A172 (cell line): ENCODE results near the gene EYA4. TPM values are rescaled to one million over a fixed set of nuclear protein-coding genes. Genes with fewer than 3 reads are reported as not detected.
"Not testable (repeated sequence)": the region's sequence is repeated elsewhere in the genome, so short reads cannot be mapped to it uniquely, and the experiment has no call there.

Experiments
- DNase-seq: peaks from one replicate; pipeline ENCODE4 v3.0.0-alpha.2; 2015; ENCODE audit warnings: low spot score
- total RNA-seq: library from RNA; depleted of rRNA; stranded (reverse); fragments of >200 nt; shearing (Covaris generic); gene quantifications from 2 replicates; pipeline ENCODE4 v1.2.3, GENCODE V29; 2014

Gene EYA4
- total RNA-seq, 1 experiment from 2014 or later, result not detected

DNA sequence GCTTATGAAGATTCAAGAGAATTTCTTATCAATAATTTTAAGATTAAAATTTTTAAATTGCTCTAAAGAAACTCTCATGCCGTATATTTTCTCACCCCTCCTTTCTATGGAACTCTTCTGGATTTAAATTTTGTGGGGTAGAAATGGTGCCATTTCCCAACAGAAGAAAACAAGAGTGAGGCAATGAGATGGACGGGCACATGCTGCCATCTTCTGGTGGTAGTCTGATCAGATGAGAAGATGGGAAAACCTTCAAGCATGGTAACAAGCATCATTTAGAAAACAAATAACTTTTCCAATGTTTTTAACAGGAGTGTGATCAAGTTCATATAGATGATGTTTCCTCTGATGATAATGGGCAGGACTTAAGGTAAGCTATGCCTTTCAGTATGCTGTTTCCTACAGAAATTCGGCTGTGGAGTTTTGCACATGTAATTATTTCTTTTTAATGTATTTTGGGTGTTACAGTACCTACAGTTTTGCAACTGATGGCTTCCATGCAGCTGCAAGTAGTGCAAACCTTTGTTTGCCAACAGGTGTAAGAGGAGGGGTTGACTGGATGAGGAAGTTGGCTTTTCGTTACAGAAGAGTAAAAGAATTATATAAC lies 271.4 kb downstream of the EYA4 start:
- DNase-seq, result peak; percentile 53

DNA sequence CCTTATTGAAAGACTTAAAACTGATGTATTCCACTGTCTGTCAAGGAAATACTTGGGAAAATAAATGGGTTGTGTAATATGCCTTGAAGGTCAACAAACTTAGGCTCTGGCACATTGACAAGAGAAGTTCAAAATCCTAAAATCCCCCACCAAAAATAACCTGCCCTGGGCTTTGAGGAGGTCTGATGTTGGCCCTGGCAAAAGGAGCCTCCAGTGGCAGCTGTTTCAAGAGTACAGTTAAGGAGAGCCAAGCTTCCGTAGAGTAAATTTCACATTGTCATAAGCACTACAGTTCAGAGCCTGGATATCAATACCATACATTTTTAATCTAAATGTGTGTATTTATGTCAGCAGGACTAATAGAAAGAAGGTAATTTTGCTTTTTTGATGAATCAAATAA lies 282.7 kb downstream of the EYA4 start:
- no peak for DNase-seq

DNA sequence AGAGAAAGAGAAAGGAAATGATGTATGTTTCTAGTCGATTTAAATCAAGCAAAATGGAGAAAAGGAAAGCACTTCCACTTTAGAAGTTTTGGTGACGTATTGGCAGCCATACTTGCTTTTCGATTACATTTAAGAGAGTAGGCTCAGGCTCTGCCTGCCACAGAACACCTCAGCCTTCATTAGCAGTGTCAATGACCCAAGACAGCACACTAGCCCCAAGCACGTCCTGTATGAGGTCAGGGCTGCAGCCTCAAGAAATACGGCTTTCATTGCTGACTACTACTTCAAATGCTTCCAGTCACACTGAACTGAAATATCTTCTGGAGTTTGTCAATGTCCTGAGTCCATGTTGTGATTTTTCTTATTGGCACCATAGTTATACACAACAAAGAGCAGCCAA lies 285.3 kb downstream of the EYA4 start:
- DNase-seq, result no peak

DNA sequence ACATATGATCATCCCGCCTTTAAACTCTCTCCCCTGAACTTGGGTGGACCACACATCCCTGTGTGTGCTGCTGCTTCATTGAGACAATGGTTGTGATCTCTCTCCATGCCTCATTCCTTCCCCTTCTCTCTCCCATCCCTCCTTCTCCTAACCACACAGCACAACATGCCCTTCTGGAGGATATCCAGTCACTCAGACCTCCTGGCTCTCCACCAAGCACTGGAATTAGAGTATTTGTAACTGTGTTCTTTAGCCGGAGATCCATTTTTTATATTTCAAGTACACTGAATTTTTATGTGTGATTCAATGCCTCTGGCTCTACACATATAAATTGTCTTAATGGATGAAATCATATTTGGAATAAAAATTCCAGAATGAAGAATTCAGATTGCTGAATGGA lies 287.4 kb downstream of the EYA4 start:
- no peak for DNase-seq

DNA sequence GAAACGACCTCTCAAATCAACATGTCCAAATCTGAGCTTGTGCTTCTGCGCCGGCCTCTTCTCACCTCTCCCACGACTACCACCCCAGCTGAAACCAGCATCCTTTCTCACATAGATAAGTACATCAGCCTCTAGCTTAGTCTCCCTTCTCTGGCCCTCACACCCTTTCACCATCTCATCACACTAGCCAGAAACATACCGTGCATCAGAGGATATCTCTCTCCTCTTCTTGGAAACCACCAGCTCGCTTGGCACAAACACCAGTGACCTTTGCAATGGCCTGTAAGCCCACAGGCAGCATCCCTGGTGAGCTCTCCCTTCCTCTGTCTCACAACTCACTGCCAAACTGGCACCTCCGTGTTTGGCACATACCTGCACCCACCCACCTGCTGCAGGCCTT lies 291.8 kb downstream of the EYA4 start:
- DNase-seq, result no peak

DNA sequence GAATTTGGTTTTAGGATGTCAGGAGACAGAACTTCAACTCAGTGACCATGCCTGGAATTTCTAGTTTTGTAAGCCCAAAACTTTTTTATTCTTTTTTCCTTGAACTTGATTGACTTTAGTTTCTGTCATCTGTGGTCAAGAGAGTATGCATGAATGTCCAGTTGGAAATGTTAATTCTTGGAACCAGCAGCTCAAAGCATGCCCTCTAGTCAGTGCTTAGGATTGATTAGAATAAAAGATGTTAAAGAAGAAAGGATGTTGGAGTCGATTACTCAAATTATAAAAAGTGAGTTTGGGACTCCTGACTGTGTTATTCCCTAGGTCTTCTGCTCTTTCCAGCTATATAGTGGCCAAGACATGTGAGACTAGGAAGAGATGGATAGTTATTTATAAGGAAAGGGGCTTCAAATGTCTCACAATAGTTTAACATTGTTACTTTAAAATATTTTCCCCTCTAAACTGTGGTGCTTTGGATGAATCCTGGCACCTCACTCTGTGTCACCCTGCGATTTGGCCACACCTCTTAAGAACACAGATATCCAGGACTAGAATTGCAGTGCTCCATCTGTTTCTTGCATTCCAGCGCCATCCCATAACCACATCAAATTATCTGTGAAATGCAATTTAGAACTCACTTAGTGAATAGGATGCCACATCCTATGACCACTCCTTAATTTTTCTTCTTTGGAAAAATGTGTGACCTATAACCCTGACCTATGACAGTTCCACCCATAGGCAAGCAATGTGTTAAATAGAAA lies 298.5 kb downstream of the EYA4 start:
- DNase-seq, result no peak

DNA sequence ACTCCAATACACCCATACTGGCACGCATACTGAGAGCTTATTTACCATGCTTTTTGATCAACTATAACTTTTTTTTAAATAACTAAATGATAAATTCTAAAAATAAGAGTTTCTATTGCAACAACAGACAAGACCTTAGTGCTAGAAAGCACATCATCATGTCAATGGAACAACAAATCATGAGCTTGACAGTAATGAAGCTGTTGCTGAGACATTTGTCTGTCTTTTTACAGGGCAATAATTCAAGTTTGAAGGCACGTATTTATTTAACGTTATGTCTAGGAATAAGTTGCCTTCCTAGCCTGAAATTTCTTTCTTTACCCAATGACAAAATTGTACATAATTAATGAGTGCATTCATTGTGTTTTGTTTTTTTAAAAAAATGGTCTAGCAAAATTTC lies 299.2 kb downstream of the EYA4 start:
- DNase-seq, result no peak

DNA sequence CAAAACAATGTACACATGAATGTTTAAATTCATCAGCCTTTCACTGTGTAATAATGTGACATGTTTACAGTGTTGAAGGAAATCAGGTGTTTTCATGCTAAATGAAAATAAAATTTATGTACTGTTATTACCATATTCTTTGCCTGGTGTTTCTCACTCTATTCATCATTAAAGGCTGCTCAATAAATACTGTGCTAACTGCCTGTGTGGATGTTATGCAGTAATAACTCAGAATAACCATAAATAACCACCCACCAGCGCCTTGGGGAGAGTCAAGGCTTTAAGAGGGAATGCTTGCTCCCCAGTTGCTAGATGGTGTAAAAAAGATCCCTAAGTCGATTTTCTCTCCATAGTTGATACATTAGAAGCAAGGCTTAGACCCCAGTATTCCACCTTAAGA lies 299.9 kb downstream of the EYA4 start:
- DNase-seq, result no peak

DNA sequence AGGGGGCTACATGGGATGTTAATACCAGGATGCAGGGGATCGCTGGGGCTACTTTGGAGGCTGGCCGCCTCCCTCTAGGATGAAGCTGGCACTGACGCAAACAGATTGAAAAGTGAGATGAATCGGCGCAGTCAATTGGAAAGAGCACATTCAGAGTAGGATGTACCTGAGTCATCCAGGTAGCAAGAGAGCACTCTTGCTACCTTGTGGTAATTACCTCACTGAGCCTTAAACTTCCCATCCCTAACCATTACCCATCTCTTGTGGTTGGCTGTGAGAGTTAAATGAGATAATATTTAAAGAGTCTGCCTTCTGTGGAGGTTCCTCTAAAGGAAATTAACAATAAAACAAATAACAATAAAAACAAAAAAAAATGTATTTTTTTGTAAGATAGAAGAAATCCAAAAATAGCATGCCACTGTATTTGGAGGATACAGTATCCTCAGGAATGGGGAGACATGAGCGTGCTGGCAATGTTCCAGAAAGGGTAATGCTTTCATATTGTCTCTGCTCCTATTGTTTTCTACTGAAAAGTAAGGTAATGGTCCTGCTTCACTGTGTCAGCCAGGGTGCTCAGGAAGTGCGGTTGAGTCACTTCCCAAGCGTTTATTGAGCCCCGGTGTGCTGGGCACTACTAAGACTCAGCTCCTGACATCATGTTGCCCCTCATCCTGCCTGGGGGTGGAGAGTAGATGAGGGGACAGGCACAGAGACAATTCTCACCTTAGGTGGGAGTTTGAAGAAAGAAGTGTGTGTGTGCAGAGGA lies 301.1 kb downstream of the EYA4 start:
- no peak for DNase-seq

DNA sequence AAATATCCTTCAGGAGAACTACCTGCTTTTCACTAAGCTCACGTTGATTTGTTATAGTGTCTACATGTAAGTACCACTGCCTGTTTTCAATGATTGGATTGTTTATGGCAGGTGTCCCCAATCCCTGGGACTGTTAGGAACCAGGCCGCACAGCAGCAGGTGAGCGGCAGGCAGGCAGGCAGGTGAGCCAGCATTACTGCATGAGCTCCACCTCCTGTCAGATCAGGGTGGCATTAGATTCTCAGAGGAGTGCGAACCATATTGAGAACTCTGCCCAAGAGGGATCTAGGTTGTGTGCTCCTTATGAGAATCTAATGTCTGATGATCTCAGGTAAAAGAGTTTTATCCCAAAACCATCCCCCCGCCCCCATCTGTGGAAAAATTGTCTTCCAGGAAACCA lies 303.3 kb downstream of the EYA4 start:
- DNase-seq, result no peak

DNA sequence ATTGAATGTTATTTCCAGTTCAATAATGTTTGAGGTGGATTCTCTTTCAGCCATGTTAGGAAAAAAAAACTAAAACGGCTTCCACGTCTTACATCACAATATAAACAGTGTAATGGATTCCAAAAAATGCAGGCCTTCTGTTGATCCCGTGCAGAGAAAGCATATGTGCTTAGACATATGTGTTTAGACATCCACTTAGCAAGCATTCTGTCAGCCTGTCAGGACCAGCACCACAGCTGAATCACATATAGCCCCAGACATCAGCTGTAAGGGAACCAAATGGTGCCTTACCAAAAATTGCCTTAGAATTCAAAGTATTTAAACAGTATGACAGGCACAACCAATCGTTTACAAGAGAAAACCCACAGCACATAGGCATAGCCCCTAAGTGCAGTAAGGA lies 304.9 kb downstream of the EYA4 start:
- no peak for DNase-seq

DNA sequence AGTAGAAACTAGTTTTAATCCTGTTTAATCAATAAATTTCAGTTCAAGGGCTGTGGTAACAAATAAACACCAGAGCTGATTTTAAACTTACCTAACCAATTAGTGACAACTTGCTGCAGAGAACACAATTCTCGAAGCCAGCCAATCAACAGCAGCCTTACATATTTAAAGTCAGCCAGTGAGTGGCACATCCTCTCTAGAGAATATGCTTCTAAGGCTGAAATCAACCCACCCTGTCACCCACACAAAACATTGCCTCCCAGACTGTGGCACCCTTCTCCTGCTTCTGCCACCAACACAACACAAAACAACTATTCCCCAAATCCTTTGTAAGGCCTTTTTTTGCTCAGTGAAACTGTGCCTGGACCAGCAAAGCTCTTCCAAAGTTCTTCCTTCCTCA lies 306.0 kb downstream of the EYA4 start:
- no peak for DNase-seq

DNA sequence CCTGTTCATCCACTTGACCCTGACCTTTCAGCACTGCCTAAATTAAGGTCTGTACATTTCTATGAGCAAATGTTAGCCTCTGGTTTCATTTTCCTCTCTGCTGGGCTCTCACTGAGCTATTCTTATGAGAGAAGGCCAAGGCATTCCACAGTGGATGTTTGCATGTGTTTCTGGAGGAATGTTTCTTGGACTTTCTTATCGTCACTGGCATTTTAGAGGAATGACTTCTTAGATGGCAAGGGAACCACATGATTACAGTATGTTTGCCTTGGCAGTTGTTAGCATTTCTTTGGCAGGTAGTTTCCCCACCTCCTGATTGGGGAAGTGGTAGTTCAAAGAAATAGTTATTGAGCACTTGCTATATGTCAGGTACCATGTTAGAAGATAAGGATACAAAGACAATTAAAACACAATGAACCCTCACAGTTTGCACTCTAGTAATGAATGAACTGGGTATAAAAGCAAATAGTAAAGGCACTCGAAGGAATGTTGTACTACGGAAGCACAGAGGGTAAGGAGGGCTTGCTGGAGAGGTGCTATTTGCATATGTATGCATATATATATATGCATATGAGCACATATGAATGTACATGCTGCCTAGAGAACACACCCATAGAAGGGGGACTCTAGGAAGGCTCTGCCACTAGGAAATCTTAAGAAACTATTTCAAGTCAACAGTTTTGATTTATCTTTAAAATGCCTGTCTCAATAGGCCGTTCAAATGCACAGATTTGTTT lies 307.4 kb downstream of the EYA4 start:
- peak; percentile 22 for DNase-seq

DNA sequence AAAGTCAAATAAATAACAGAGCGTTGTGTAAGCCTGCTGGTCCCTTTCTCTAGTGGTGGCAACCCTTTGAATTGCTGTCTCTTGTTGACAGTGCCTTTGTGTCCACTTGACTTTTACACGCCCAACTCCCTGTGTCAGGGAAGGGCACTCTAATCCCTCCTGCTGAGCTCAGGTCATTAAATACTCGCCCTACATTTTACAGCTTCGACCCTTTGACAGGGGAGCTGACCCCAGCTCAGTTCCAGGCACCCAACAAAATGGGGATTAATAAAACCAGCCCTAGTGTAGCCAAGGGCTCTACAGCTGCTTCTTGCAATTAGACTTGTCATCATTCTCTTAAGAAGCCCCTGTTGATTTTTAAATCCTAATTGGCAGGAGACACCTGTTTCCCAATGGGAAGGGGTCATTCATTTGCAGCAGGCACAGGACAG lies 308.2 kb downstream of the EYA4 start:
- no peak for DNase-seq

DNA sequence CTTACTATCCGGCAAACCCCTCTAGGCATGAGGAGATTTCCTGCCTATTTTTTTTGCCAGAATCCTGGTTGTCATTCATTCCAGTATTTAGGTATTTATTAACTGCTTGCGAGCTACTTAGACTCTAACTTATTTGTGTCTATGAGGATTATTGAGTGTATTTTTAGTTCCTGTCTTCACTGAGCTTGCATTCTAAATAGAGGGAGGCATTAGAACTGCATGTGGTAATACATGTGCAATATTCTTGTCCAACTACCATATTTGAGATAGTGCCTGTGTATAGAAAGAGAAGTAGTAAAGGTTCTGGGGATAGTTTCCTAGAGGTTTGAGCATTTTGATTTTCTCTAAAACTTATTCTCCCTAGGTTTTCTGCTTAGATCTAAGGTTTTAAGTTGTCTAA lies 308.9 kb downstream of the EYA4 start:
- DNase-seq, result no peak

DNA sequence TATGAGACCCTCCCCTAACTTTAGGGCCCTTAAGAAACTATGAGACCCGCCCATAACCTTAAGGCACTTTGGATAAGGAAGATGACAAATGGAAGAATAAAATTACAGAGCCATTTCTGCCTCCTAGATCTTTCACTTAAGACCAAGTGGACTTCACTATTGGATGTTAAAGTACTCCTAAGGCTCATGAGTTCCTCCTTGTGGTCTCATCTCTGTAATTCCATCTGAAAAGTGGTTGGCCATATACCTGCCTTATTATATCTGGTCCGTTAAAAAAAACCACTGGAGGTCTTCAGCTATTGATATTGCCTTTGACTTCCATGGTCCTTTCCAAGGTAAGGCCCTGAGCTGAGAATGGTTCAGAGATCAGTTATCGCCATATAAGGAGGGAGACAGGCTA lies 310.3 kb downstream of the EYA4 start:
- DNase-seq, result no peak

DNA sequence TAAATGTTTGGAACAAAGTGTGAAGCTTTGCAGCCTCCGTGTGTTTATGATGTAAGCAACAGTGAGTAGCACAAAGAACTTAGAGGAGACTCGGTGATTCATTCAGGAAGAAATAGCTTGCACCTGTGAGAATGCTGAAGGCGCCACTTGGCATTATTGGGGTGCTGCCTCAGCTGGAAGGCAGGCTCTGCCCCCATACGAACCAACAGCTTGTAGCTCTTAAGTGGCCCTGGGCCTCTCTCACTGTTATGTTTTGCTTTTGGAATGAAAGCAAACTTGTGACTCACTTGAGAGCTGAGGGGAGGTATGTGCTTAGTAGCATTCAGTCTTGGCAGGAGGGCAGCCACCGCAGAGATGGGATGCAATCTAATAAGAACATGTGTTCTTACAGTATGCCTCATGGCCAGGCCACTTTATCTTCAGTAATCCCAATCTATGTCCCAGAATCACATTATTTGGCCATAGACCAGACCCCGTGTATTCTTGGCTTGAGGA lies 310.7 kb downstream of the EYA4 start:
- DNase-seq, result peak; percentile 85

DNA sequence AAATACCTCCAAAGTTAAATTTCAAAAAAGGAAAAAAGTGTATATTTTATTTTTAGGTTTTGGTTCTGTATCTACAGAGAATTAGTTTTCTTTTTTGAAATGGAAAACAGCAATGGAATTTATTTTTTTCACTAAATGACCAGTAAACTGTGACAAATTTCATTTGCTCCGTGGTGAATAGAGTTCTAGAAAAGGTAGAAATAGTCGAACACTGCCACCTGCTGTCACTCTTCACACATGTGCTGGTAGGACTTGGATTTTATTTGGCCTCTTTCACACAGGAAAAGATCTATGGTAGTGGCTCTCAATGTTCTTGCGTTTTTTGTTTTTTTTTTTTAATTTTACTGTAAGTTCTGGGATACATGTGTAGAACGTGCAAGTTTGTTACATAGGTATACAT lies 312.5 kb downstream of the EYA4 start:
- peak; percentile 66 for DNase-seq

DNA sequence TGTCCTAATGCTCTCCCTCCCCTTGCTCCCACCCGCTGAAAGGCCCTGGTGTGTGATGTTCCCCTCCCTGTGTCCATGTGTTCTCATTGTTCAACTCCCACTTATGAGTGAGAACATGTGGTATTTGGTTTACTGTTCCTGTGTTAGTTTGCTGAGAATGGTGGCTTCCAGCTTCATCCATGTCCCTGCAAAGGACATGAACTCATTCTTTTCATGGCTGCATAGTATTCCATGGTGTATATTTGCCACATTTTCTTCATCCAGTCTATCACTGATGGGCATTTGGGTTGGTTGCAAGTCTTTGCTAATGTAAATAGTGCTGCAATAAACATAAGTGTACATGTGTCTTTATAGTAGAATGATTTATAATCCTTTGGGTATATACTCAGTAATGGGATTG lies 313.0 kb downstream of the EYA4 start:
- not testable (repeated sequence) for DNase-seq

DNA sequence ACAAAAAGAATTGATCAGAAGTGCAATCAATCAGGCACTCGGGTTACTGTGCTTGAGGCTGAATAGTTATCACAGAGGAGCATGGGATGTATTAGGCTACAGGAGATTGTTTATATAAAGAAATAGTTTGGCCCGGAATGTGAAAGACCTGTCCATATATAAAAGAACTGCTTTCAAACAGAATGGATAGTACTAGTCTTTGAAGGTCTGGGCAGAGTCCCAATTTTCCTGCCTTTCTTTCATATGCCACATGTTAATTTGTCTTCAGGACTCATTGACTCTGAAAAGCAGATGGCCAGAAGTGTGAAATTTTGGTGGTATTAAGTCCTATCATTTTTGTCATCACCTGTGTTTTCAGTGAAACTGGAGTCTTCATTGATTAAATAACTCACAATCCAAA lies 314.5 kb downstream of the EYA4 start:
- DNase-seq, result no peak

DNA sequence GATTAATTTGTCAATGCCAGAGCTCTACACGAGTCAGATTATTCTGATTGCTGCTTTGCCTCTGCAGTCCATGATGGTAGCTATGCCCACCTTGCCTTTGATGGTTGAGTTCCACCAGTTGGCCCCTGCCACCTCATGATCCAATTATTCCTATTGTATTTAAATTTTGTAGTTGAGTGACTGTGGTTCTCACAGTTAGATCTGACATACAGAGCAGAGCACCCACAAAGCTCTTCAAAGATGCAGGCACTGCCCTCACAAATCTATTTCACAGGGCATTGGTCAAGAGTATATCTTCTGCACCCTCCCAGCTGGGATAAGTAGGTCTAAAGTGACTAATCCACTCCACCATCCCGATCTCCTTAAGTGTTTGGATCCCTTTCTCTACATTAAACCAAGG lies 318.8 kb downstream of the EYA4 start:
- DNase-seq, result no peak

DNA sequence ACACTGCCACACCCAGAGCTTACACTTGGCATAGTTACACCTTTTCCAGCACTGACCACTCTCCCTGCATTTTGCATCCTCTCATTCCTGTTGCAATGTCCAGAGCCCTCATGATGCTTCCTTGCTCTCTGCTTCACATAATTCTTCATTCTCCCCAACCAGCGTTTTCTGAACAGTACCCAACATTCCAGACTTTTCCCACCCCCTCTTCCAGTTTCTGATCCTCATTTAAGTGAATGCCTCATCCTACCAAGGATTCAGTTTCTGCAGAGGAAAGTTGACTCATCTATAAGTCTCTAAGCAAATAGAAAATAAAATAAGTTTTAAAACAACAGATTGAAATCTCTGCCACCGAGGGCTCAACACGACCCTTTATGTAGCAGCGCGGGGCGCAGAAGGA lies 326.5 kb downstream of the EYA4 start:
- DNase-seq, result no peak
